ENCODE measurements around the gene CDH4. TPM values are rescaled to one million over a fixed set of nuclear protein-coding genes. Genes with fewer than 3 reads are reported as not detected.

Gene CDH4
- total RNA-seq, 1 donor from 2014 or later, result 3.2 TPM

- TF ChIP-seq EZH2 (IDR thresholded peaks at IDR 0.05; ENCODE audit: insufficient read depth, low read length), result no peak
- H3K4me1 Mint-ChIP-seq (ENCODE audit: low read depth, unreplicated experiment), result no peaks in the 10 kb centered on the region
- no peak overlapping the region for H3K4me3 Mint-ChIP-seq (ENCODE audit: unreplicated experiment)
- Histone ChIP-seq H3K9ac (ENCODE audit: low read length) (no peak overlapping the region), H4K20me1 (ENCODE audit: insufficient read depth, low read length) (no peaks in the 10 kb centered on the region), H3K4me2 (ENCODE audit: low read length) (no peak overlapping the region), H3K36me3 (ENCODE audit: insufficient read depth, low read length) (no peaks in the 10 kb centered on the region), H3K27me3 (ENCODE audit: insufficient read depth, low read length) (no peaks in the 10 kb centered on the region), H3K27ac (ENCODE audit: low read depth, low read length) (no peak overlapping the region), H2AFZ (ENCODE audit: low read depth, low read length) (no peak overlapping the region), H3K4me3 (ENCODE audit: insufficient read depth, low read depth, low read length) (no peak overlapping the region), H3K79me2 (ENCODE audit: insufficient read depth, low read length) (no peaks in the 10 kb centered on the region), H3K9me3 (ENCODE audit: insufficient read depth, low read depth, low read length) (peaks cover 7% of the 10 kb centered on the region), H3K4me1 (ENCODE audit: insufficient read depth, low read length) (peaks cover 3% of the 10 kb centered on the region)
- peaks cover 26% of the 10 kb centered on the region for H3K27me3 Mint-ChIP-seq (ENCODE audit: low read depth, unreplicated experiment)
- no peak overlapping the region for H3K27ac Mint-ChIP-seq (ENCODE audit: unreplicated experiment)
- no peak for DNase-seq (ENCODE audit: low read depth)
- H3K36me3 Mint-ChIP-seq (ENCODE audit: low read depth, unreplicated experiment), result no peaks in the 10 kb centered on the region
- FAIRE-seq, result no peak
- H3K9me3 Mint-ChIP-seq (ENCODE audit: unreplicated experiment), result peaks cover 8% of the 10 kb centered on the region
These were observed 655.2 kb downstream of the CDH4 start for GRCh38 chr20:61907081-61907891.

- Mint-ChIP-seq H3K36me3 (ENCODE audit: low read depth, unreplicated experiment) (no peaks in the 10 kb centered on the region), H3K9me3 (ENCODE audit: unreplicated experiment) (peaks cover 8% of the 10 kb centered on the region), H3K27me3 (ENCODE audit: low read depth, unreplicated experiment) (peaks cover 33% of the 10 kb centered on the region), H3K4me1 (ENCODE audit: low read depth, unreplicated experiment) (no peaks in the 10 kb centered on the region), H3K27ac (ENCODE audit: unreplicated experiment) (no peak overlapping the region), H3K4me3 (ENCODE audit: unreplicated experiment) (no peak overlapping the region)
- FAIRE-seq (no peak), DNase-seq (ENCODE audit: low read depth) (no peak)
- H3K4me3 ChIP-seq (ENCODE audit: insufficient read depth, low read depth, low read length), result no peak overlapping the region
- H3K27me3 ChIP-seq (ENCODE audit: insufficient read depth, low read length), result no peaks in the 10 kb centered on the region
- no peak overlapping the region for H2AFZ ChIP-seq (ENCODE audit: low read depth, low read length)
- TF ChIP-seq CTCF (IDR thresholded peaks at IDR 0.05; ENCODE audit: insufficient read depth, low read depth, low read length) (no peak), EZH2 (IDR thresholded peaks at IDR 0.05; ENCODE audit: insufficient read depth, low read length) (no peak)
- H3K36me3 ChIP-seq (ENCODE audit: insufficient read depth, low read length), result no peaks in the 10 kb centered on the region
- H4K20me1 ChIP-seq (ENCODE audit: insufficient read depth, low read length), result no peaks in the 10 kb centered on the region
- H3K27ac ChIP-seq (ENCODE audit: low read depth, low read length), result no peak overlapping the region
- H3K4me1 ChIP-seq (ENCODE audit: insufficient read depth, low read length), result peaks cover 3% of the 10 kb centered on the region
- H3K4me2 ChIP-seq (ENCODE audit: low read length), result no peak overlapping the region
- peaks cover 7% of the 10 kb centered on the region for H3K9me3 ChIP-seq (ENCODE audit: insufficient read depth, low read depth, low read length)
- no peak overlapping the region for H3K9ac ChIP-seq (ENCODE audit: low read length)
- H3K79me2 ChIP-seq (ENCODE audit: insufficient read depth, low read length), result no peaks in the 10 kb centered on the region
These were observed 656.3 kb downstream of the CDH4 start for GRCh38 chr20:61908057-61909026.

- FAIRE-seq, result no peak
- no peaks in the 10 kb centered on the region for H3K36me3 Mint-ChIP-seq (ENCODE audit: low read depth, unreplicated experiment)
These were observed 657.0 kb downstream of the CDH4 start for GRCh38 chr20:61909028-61909427.

More at GRCh38 chr20:61909028-61909427, 657.0 kb downstream of the CDH4 start:
- Histone ChIP-seq H2AFZ (ENCODE audit: low read depth, low read length) (no peak overlapping the region), H3K4me2 (ENCODE audit: low read length) (no peak overlapping the region), H3K79me2 (ENCODE audit: insufficient read depth, low read length) (no peaks in the 10 kb centered on the region), H3K27me3 (ENCODE audit: insufficient read depth, low read length) (no peaks in the 10 kb centered on the region), H3K27ac (ENCODE audit: low read depth, low read length) (no peak overlapping the region), H3K9me3 (ENCODE audit: insufficient read depth, low read depth, low read length) (peaks cover 7% of the 10 kb centered on the region), H3K4me1 (ENCODE audit: insufficient read depth, low read length) (no peaks in the 10 kb centered on the region), H3K4me3 (ENCODE audit: insufficient read depth, low read depth, low read length) (no peak overlapping the region), H4K20me1 (ENCODE audit: insufficient read depth, low read length) (no peaks in the 10 kb centered on the region), H3K9ac (ENCODE audit: low read length) (no peak overlapping the region), H3K36me3 (ENCODE audit: insufficient read depth, low read length) (no peaks in the 10 kb centered on the region)
- Mint-ChIP-seq H3K4me3 (ENCODE audit: unreplicated experiment) (no peak overlapping the region), H3K4me1 (ENCODE audit: low read depth, unreplicated experiment) (no peaks in the 10 kb centered on the region), H3K9me3 (ENCODE audit: unreplicated experiment) (peaks cover 8% of the 10 kb centered on the region), H3K27ac (ENCODE audit: unreplicated experiment) (no peak overlapping the region), H3K27me3 (ENCODE audit: low read depth, unreplicated experiment) (peaks cover 34% of the 10 kb centered on the region)
- TF ChIP-seq EZH2 (IDR thresholded peaks at IDR 0.05; ENCODE audit: insufficient read depth, low read length), result no peak
- no peak for TF ChIP-seq CTCF (IDR thresholded peaks at IDR 0.05; ENCODE audit: insufficient read depth, low read depth, low read length)
- no peak for DNase-seq (ENCODE audit: low read depth)

Measured in astrocyte (in vitro differentiated cells and primary cell).